Measurements from ENCODE around the gene E2F1.

Gene E2F1

DNA sequence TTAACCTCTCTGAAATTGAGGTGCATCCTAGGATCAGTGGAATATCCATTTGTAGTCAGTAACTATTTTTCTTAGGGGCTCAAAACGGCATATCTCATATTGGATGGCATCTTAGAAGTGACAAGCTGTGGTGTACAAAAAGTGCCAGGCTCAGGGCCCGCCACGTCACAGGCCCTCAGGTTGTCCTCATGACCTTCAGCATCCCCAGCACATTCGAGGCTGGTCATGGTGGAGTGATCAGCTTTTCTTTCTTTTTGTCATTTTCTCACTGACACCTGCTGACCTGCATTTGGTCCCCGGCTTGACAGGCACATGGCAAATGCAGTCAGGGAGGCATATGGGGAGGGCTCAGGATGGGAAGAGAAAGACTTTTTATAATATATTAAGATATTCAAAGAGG, 7.1 kb upstream of the E2F1 start:
- no peak for FAIRE-seq
- no peak for DNase-seq (ENCODE audit: insufficient read length, low spot score)
- TF ChIP-seq, protein P1, sequence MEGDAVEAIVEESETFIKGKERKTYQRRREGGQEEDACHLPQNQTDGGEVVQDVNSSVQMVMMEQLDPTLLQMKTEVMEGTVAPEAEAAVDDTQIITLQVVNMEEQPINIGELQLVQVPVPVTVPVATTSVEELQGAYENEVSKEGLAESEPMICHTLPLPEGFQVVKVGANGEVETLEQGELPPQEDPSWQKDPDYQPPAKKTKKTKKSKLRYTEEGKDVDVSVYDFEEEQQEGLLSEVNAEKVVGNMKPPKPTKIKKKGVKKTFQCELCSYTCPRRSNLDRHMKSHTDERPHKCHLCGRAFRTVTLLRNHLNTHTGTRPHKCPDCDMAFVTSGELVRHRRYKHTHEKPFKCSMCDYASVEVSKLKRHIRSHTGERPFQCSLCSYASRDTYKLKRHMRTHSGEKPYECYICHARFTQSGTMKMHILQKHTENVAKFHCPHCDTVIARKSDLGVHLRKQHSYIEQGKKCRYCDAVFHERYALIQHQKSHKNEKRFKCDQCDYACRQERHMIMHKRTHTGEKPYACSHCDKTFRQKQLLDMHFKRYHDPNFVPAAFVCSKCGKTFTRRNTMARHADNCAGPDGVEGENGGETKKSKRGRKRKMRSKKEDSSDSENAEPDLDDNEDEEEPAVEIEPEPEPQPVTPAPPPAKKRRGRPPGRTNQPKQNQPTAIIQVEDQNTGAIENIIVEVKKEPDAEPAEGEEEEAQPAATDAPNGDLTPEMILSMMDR (IDR thresholded peaks at IDR 0.05; ENCODE audit: insufficient read depth, missing control alignments): no peak

DNA sequence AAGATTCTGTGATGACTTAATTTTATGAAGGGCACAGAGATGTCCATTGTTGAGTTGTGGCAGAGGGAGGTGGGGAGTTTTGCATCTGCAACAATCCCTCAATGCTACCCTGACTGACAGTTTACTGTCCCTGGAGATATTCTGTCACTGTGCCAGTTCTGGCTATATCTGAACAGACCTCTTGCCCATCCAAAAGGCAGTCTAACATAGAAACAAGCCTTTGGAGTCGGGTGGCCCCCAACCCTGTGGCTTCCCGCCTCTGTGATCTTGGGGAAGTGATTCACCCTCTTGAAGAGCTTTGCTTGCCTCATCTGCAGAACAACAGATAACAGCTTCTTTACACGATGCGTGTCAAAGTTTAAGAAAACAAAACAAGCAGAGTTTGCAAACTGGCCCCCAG, 3.8 kb upstream of the E2F1 start:
- DNase-seq (ENCODE audit: insufficient read length, low spot score) (no peak), FAIRE-seq (no peak)

DNA sequence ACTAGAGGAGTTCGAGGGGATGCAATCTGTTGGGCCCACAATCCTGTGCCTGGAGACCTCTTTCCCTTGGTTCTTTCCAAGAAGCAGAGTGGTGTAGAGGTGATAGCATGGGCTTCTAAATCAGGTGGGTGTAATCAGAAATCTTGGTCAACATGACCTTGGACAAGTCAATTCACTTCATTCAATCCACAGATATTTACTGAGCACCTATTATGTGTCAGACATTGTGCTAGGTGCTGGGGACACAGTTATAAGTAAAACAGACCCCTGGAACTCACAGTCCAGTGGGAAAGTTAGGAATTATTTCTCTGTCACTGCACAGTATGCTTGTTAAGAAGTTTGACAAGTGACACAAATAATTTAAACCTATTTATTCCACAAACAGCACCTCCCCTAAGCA, 3.3 kb upstream of the E2F1 start:
- TF ChIP-seq, protein P1 (IDR thresholded peaks at IDR 0.05; ENCODE audit: insufficient read depth, missing control alignments): no peak
- no peak for FAIRE-seq

More for the DNA sequence above, 3.8 kb upstream of the E2F1 start:
- TF ChIP-seq, protein P1 (IDR thresholded peaks at IDR 0.05; ENCODE audit: insufficient read depth, missing control alignments): no peak

DNA sequence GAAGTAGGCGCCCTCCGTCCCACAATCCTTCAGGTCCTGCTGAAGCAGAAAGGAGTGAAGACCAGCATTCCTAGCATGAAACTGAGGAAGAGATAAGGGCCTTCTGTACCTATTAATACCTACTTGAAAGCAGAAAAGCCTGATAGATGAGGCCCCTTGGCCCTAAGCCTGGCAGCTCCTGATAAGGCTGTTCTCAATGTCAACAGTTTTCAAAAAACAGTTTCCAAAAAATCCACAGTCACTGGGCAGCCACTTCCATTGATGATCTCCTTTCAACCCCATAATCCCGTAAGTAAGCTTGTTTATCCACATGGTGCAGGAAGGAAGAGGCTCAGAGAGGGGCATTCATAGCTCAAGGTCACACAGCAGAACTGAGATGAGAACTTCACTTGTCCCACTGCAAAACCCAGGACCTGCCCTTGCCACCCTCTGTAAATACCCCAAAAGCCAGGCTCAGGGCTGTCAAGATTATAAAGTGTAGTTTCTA, 2.8 kb upstream of the E2F1 start:
- TF ChIP-seq, protein P1 (IDR thresholded peaks at IDR 0.05; ENCODE audit: insufficient read depth, missing control alignments): no peak
- FAIRE-seq (no peak), DNase-seq (ENCODE audit: insufficient read length, low spot score) (no peak)

More for the DNA sequence above, 3.3 kb upstream of the E2F1 start:
- no peak for DNase-seq (ENCODE audit: insufficient read length, low spot score)

DNA sequence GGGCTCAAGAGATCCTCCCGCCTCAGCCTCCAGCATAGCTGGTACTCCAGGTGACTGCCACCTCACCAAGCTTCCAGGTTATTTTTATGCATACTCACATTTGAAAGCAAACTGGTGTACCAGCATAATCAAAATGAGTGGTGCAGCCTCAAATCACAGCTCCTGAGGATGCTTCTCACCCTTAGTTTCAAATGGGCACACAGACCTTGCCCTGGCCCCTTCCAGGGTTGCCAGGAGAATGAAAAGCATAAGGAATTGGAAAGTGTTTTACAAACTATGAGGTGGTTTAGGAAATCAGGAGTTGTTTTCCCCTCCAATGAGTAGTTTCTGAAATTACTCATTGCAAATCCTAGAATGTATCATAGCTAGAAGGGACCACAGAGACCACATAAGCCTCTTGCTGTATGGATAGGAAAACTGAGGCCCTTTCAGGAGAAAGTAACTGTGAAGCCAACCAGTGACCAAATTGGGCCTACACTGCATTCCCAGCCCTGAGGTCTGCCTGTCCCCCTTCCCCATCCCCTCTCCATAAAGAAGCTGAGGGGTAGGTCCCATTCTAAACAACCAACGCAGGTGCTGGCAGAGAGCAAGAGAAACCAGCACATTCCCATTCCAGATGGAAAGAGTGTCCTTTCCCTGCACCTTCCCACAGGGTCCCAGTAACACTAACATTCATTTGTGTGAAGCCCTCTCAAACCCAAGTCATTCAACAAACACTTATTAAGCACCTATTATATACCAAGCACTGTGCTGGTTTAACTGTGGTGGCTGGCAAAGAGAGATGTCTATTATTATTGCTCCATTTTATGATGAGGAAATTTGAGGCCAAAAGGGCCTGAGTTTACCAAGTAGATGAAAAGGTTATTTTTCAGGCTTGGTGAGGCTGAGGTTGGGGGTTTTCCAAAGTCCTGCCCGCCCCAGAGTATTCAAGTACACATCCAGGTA, 2.1 kb upstream of the E2F1 start:
- no peak for DNase-seq (ENCODE audit: insufficient read length, low spot score)
- TF ChIP-seq, protein P1 (IDR thresholded peaks at IDR 0.05; ENCODE audit: insufficient read depth, missing control alignments): no peak
- FAIRE-seq: no peak

DNA sequence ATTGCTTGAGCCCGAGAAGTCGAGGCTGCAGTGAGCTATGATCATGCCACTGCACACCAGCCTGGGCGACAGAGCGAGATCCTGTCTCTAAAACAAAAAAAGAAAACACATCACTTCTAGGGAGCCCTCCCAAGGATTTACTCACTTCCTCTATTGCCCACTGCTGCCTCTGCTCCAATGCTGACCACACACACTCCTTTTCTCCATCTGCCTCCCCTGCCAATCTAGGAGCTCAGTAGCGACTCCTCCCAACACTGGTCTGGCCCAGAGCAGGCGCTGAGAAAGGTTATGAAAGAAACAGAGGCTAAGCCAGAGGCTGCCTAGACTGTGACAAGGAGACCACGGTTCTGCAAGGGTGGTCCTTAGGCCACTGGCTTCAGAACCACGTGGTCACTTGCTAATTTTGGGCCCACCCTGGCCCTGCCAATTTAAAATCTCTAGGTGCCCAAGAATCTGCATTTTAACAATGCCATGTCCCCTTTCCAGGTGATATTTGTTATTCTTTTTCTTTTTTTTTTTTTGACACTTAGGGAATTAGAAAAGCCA, 1.3 kb upstream of the E2F1 start:
- FAIRE-seq (no peak), DNase-seq (ENCODE audit: insufficient read length, low spot score) (no peak)
- TF ChIP-seq, protein P1 (IDR thresholded peaks at IDR 0.05; ENCODE audit: insufficient read depth, missing control alignments): no peak

DNA sequence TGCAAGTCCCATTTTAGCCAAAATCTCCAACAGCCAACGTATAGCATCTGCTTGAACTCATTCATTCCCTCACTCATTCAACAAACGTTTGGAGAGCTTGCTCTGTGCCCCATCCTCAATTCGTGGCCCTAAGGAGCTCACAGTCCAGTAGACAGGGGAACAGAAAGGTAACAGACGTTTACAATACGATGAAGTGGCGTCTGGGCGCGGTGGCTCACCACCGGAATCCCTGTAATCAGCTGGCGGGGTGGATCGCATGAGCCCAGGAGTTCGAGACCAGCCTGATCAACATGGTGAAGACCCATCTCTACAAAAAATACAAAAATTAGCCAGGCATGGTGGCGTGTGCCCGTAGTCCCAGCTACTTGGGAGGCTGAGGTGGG, 790 bp upstream of the E2F1 start:
- no peak for DNase-seq (ENCODE audit: insufficient read length, low spot score)
- TF ChIP-seq, protein P1 (IDR thresholded peaks at IDR 0.05; ENCODE audit: insufficient read depth, missing control alignments): no peak
- FAIRE-seq: no peak

Data from D721Med (cell line).